Fibroblast of peridontal ligament (primary cell): Measurements from ENCODE around the gene IGF1R.
A peak's percentile ranks its signal among the peaks of the same experiment; 100 is the strongest.

Experiments
- DNase-seq: peaks from one replicate; pipeline ENCODE4 v3.0.0-alpha.2; 2010; ENCODE audit errors: extremely low read depth

The IGF1R gene

DNA sequence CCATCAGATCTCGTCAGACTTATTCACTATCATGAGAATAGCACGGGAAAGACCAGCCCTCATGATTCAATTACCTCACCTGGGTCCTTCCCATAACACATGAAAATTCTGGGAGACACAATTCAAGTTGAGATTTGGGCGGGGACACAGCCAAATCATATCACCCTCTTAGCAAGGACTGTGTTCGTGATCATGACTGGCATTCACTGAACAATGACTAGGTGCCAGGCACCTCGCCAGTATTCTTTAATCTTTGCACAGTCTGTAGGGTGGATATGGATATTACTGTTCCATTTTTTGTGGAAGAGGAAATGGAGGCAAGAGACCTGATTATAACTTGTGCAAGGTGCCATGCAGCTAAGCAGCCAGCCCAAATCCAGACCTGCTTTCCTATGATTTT, 77.5 kb downstream of the IGF1R start:
- no peak for DNase-seq

DNA sequence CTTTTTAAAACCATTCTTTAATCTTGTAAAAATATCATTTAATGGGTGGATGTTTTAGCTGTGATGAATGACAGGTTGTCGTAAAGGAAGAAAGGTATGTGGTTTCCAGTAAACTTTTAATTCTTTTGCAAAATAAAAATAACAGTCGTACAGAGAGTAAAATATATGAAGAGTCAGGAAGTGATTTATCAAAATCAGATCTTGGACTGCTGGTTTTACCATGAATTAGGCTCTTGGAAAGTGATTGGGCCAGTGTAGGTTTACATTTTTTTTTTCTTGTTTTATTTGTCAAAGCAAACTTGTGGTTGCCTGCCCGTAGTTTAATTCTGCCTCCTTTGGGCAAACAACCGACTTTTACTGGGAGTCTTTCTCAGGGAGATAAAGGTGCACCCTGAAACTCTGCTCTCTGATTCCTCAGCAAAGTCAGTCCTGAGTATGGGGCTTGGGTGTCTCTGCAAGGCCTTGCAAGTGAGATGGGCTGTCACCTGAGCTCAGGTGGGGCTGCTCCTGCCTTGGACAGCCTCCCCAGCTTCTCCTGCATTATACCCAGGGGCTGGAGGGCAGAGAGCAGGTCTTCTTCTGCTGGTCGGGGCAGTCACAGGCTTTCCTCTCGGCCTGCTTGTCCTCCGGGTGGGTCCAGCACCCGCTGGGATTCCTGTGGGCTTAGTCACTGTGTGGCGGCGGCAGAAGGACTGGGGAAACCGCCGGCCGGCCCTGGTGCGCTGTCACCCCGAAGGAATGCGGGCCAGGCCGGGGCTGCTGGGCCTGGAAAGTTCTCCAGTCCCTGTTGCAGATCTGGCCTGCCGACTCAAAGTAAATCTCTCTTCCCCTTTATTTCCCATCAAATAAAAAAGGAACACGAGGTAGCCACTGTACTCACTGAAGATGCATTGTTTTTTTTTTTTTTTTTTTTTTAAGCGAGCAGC, 79.0 kb downstream of the IGF1R start:
- peak; percentile 90 for DNase-seq

DNA sequence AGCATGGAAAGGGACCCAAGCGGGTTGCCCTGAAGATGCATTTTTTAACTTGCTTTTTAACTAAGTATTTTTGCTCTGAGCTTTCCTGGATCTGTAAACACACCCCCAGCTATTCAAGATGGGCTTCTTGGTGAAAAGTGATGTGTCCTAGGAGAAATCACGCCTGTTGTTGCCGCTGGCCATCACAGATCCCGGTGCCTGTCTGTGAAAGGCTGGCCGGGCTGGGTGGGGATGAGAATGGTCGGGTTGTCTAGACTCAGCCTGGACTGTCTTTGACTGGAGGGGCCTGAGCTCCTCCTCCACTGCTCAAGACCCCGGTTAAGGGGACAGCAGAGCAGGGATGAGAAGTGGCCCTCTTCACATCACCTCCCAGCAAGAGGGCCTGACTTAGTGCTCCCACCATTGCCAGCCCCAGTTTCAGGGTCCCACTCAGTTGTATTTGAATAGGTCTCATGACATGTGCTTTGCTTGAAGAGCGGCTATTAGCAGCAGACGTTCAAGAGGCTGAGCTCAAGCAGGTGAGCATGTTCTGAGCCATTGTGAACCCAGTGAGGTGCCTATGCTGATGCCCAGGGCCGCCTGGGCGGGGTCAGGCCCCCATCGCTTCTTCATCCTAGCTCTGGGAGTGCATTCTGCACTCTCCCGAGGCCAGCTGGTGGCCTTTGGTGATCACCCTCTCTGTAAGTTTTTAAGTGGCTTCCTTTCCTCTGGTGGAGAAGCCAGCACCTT, 79.9 kb downstream of the IGF1R start:
- no peak for DNase-seq

DNA sequence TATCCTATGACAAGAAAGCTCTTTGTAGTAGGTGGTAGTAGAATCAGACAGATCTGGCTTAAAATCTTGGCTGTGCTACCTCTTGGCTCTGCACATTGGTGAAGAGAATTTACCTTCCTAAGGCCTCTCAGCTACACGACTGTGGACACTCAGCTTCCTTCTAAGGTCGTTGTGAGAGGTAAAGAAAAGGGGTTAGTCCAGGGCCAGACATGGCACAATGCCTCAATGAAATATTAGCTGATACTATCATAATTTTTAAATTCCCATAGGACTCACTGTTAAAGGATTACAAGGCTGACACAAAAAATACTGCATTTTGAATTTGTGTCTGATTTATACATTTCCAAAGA, 80.4 kb downstream of the IGF1R start:
- DNase-seq: no peak

DNA sequence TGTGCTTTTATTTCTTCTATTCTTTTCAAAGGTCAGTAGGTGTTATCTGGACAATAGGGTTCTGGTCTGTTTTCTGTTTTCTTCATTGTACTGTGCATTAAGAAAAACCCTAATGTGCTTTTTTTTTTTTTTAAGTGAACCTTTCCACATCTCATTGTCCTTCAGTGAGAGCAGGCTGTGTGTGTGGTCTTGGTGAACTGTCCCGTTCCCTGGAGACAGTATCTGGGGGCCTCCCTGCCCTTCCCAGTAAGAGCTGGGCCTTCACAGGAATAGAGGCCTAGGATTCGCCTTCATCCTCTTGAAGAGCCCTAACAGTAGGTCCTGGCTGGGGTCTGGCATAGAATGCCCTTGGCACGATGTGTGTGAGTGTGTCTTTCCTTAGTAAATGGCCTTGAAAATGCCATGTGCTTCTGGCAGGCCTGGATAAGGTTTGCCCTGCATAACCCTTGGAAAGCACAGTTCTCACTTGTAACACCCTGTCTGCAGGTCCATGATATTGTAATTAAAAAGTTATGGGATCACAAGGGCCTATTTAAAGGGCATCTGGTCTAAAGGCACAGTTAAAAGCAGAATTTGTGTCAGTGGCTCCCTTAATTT, 81.2 kb downstream of the IGF1R start:
- no peak for DNase-seq

DNA sequence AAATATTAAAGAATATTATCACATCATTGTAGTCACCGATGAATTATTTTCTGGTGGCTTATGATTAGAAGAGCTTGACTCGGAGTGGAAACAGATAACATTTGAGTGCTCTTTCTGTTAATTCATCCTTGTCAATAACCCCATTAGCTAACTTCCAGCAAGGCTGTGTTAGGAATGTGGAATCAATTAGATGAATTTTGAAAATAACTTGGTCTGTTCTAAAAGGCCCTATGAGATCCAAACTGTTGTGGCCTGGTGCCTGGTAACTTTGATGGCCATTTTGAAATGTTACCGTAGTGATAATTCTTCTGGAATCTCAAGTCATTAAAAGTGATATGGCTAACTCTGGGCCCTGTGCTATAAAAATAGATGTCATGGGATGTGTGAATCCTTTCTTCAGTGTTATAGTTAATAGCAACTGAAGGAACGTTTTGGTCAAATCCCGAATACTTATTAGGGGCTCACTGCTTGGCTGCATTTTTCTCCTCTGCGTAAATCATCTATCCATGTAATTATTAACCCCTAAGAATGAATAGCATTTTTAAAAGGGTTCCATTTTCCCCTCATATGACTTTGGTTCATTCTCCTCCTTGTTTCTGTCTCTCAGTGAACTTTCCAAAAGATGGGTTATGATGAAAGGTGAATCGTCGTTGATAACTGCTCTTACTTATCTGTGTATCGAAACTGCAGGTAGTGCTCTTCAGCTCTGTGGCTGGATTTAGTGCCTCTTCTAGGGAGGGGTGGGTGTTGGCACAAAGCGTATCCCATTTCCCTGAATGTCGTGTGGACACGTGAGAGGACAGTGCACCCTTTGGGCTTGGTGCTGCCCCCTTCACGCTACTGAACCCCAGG, 82.7 kb downstream of the IGF1R start:
- no peak for DNase-seq

DNA sequence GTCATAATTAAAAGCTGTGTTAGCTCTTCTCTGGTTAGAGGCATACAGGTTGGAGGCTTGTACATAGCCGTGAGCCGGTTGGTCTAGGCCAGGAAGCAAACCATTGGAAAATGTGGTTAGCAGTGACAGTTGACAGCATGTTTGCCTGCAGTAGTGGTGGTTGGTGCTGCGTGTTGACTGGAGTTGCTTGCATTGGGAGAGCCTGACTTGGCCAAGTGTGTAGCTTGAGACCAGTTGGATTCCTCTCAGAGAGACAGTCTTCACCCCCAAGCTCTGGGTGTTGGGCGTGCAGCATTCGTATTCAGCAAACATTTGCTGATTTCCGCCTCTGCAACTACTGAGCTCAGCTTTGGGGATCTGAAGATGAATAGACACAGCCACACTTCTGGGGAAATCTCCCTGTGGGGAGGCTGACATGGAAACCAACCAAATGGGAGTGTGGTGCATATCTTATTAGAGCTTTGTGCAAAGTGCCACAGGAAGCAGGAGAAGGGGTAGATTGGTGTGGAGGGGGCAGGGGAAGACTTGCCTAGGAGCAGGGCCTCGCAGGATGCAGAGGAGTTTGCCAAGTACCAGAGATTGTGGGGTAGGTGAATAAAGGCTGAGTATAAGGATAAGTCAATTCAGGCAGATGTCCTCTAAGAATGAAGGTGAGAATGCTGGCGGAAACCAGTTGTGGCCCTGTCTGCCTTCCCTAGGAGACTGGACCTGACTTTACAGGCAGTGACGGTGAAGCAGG, 83.5 kb downstream of the IGF1R start:
- DNase-seq: no peak

DNA sequence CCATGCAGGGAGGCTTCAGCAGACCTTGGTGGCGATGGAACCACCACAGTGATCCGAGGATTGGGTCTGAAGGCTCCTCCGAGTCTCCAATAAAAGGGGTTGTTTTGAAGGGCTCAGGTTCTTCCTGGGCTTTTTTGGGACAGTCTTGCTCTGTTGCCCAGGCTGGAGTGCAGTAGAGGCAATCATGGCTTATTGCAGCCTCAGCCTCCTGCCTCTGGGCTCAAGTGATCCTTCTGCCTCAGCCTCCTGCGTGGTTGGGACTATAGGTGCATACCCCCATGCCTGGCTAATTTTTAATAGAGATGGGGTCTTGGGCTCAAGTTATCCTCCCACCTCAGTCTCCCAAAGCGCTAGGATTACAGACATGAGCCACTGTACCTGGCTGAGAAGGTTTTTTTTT, 84.8 kb downstream of the IGF1R start:
- no peak for DNase-seq

DNA sequence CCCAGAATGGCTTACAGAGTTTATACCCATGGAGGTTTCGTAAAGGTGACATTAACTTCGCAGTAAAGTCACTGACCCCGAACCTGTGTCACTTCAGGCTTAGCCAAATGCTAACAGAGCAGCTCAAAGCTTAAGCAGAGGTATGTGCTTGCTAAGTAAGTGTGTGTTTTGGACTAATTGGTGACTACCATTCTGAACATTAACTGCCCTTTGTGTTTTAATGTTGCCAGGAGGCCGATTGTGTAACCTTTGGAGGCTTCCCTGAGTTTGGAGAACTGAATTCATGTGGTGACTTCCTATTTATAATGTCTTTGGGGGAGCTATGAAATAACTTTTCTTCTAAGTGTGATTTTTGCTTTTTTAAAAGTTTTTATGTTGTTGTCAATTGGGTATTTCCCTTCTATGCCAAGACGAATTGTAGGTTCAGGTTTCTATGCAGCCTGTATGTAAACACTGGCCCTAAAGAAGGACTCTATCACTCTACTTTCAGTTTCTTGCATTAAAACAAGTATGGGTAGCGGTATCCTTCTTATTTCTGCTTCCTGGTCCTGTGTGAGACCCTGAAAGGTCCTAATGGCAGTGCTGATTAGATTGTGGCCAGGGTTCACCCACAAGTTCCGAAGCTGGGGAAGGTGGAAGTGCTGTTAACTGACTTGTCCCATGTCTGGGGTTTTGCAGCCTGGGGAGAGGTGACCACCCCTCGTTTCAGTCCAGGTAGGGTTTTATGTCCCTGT, 86.3 kb downstream of the IGF1R start:
- DNase-seq: peak; percentile 57

DNA sequence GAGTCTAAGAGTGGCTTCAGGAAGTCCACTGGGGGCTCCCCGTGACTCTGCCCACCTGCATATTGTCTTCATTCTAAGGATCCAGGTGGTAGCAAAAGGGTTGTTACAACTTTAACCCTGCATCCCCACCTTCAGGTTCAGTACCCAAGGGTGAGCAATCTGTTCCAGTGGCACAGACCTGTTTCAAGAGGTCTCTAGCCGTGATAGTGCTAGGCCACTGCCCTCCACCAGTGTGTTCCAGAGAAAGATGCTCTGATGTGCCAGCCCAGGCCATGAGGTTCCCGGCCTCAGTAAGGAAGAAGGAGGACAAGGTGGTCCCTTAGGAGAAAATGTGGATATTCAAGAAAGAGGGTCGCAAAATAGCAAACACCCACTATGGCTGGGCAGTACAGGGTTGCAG, 87.0 kb downstream of the IGF1R start:
- DNase-seq: no peak

DNA sequence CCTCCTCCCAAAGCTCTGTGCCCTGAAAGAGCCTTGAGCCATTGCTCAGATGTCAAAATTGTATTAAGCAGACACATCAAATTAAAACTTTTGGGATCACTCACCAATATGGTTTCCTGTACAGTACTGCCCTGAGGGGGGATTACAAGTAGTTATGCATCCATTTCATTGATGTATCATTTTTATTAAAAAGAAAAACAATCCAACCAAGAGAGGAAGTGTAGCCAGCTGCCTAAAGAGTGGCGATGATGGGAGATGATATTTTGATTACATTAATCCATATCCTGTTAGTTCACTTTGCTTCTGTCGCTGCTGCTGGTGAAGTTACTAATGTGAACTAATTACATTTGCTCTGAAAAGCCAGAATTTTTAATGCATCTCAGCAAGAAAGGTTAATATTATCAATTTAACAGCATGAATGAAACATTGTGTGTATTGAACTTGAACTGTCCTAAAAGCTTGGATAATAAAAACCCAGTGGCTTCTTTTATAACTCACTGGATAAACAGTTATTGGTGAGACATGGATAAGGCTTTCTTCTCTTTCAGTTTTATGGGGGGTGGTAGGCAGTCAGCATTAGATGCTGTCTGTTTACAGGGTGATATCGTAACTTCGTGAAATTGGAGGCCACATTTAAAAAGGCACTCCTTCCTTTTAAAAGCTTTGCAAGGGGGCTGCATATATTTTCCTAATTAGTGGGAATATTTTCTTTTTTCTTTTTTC, 87.7 kb downstream of the IGF1R start:
- no peak for DNase-seq

DNA sequence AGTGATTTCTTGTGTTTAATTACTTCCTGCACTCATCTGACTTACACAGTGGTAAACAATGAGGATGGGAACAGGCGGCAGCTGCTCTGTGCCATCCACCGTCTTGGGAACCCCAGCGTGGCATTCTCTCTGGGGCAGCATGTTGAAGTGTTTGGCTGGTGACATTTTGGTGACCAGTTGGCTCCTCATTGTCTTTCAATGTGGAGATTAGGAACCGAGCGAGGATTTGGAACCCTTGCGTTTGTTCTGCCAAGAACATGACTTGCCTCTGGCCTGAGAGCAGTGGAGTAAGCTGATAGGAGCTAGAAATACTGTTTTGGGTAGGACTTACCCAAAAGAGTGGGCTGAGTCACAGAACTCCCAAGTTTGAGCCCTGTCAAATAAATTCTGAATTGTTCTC, 88.8 kb downstream of the IGF1R start:
- DNase-seq: no peak

DNA sequence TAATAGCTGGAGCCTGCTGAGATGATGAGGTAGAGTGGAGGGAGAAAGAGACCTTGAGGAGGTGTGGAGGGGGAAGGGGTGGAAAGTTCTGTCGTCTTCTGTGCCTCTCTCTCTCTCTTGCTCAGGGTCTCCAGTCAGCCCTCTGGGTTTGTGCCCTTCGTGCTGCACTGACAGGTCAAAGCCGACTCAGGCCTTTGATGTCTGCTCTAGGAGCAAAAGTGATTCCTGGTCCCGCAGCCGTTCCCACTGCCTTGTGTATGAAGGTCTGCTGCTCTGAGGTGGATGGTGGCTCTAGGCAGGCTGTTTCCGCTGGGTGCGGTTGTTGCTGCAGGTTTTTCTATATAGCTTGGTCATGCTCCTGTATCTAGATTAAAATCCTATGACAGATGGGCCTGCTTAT, 89.4 kb downstream of the IGF1R start:
- DNase-seq: no peak

DNA sequence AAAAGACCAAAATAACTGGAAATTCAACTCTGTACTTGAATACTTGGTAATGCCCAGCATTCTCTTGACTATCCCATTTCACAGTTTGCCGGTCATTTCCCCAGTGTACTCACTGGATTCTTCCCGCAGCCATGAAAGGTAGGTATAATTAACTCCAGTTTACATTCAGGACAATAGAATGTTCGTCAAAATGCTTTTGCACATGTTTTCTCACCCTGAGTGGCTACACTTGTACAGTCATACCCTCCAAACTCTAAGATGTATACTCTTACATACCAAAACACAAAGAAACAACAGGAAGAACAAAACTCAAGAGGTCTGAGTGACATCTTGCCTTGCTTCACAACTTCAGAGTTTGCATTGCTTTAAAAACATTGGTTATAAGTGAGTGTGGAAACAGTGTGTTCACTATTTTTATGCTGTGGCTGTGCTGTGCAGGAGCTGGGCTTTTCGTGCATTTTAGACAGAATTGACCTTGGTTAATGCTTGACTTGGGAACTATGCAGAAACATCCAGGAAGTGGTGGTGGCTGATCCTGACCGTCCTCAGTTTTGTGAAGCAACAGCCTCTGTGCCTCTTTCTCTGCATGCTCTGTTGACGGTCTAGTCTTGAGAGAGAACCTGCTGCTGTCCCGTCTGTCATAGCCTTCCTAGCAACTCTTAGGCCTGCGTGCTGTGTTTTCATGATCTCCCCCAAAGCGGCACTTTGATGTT, 90.5 kb downstream of the IGF1R start:
- DNase-seq: no peak

DNA sequence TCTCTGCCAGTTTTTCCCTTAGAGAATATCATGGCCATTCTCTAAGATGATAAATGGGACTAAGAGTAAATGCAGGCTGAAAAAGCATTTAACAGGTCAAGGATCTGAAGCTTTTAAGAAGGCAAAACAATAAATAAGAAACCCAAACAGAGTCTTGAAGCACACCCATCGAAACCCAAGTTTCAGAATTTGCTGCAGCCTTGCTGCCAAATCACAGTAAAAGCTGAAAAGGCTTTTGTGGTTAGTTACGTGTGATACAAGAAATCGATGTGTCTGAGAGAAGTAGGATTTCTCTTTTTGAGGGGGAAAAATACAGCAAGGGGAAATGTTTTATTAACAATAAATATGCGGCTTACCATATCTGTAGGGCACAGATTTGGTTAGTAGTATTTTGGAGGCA, 92.0 kb downstream of the IGF1R start:
- no peak for DNase-seq

DNA sequence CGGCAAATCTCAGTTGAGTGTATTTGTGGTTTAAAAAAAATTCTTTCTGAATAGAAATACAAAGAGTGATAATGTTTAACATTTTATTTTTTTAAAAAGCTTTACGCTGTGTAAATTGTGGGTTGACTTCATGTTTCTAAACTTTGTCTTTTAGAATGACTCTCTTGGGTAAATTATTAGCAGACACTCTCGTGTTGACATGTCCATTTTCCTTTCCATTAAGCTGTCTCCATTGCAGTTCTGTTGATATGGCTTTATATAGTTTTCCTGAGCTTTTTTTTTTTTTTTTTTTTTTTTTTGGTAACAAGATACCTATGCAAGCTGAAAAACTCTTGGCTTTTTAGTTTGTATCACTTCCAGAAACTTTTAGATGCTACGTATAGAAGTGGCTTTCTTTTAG, 92.6 kb downstream of the IGF1R start:
- no peak for DNase-seq

DNA sequence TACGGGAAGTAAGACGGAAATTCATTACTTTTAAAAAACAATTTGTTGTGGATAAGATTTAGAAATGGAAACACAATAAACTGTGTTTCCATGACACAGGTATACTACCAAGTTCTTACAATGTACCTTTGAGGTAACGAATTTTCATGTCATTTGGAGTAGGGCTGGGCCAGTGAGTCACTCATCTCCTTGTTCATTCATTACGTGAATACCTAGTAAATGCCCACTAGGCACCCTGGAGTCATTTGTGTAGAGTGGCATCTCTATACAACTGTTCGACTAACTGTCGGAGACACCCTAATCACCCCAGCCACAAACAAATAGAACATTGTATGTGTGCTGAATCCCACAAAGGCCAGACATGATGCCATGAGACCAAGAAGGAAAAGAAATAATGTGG, 94.8 kb downstream of the IGF1R start:
- no peak for DNase-seq

DNA sequence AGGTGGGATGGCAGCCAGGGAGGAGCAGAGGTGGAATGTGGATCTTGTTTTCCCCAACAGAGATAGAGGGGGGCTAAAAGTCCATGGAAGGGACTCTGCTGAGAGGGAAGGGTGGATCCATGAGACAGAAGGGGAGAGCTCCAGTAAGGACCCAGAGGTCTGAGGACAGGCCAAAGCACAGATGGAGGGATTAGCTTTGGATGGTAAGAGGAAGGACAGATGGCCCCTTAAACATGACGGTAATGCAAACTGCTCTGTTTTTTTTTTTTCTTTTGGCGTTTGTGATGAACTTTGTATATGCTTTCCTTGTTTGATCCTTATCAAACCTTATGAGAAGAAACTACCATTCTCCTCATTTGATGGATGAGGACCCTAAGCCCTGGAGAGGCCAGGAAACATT, 96.2 kb downstream of the IGF1R start:
- DNase-seq: no peak

DNA sequence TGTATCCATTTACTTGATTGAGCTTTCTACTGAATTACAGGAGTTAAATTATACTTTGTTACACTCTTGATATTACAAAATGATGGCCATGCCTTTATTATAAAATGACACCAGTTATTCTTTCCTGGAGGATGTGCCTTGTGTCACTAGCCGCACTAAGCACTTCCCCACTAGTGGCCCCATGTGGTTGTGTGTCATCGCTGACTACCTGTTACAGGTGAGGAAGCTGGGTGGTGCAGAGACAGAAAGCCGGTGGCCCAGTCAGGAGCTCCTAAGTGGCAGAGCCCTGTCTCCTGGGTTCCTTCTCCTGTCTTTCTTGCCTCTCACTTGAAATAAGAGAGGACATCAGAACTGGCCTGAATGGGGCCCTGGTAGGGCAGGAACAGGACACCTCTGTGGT, 96.8 kb downstream of the IGF1R start:
- DNase-seq: no peak
